T-helper 1 cell (primary cell): Measurements from ENCODE around the gene HRCT1.

Experiments
- DNase-seq, 5 donors: peaks; one replicate each; pipeline ENCODE4 v3.0.0-alpha.2; 2012 to 2020

Gene HRCT1

GRCh38 chr9:35945341-35946018, 39.5 kb downstream of the HRCT1 start:
- DNase-seq: peak; percentile 37 to 59 (median 40)

GRCh38 chr9:35948451-35948850, 42.4 kb downstream of the HRCT1 start:
- DNase-seq: no peak

GRCh38 chr9:35948901-35949318, 42.9 kb downstream of the HRCT1 start:
- no peak for DNase-seq

DNA sequence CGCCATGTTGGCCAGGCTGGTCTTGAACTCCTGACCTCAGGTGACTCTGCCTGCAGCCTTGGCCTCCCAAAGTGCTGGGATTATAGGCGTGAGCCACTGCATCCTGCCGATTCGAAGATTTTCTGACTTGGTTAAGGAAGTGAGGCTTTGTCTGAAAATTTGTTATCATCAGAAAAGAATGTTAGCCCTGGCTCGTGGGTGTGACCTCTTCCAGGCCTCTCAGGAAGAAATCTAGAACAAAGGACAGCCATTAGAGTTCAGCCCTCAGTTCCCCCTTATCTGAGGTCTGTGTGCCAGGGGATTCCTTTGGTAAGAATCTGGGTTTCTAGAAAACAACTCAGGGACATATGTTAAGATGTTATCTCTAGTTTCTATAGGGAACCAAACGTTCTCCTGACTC, 45.7 kb downstream of the HRCT1 start:
- no peak for DNase-seq

DNA sequence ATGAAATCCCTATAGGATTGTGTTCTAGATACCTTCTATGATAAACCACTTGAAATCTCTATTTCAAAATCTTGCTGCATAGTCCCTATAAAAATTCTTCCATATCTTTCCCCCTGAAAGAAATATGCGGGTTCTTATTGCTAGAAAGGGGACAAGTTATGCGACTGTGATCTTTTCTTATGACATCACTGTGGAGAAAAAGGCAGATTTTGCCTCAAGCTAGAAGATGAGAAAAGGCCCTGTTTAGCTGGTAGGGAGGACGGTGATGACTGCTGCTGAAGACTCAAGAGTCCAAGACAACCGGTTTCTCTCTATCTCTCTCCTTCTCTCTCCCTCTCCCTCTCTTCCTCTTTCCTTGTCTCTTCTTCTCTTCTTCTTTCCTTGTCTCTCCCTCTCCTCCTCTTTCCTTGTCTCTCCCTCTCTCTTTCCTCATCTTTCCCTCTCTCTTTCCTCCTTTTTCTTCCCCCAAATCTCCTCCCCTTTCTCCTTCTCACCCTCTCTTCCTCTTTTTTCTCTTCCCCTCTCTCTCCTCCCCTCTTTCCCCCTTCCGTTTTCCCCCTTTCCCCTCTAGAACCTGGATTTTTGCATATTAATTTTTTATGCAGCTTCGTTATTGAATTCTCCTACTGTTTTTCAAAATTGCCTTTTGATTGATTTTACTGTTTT, 46.7 kb downstream of the HRCT1 start:
- DNase-seq: no peak

GRCh38 chr9:35954942-35955546, 49.0 kb downstream of the HRCT1 start:
- DNase-seq: peak in 4 of 5 donors; percentile 15 to 62 (median 34)

- DNase-seq: no peak
These were observed 50.6 kb downstream of the HRCT1 start for GRCh38 chr9:35956651-35957050.
